SK-N-SH (cell line): ENCODE data around the gene METRNL. TPM values are rescaled to one million over a fixed set of nuclear protein-coding genes. Genes with fewer than 3 reads are reported as not detected.

ENCODE experiments used
- CTCF ChIA-PET: fragments of 300-600, 350-600 bp; formaldehyde crosslinking; extraction: SDS; loops from one replicate; lab custom pipeline; 2021; lab: Yijun Ruan, JAX
- POLR2A ChIA-PET: fragments of 350-600 bp; sonication (Branson Sonifier 250); formaldehyde crosslinking; extraction: SDS; loops from one replicate; lab custom pipeline; 2020; ENCODE audit warnings: antibody characterized with exemption, inconsistent platforms; lab: Yijun Ruan, JAX
- DNase-seq: peaks from one replicate; pipeline ENCODE4 v3.0.0; 2012
- H2AFZ ChIP-seq: fragments of 200-600 bp; sonication (generic); 2 replicates; pipeline ENCODE4 v1.8.1; 2016; ENCODE audit warnings: antibody characterized with exemption, mild to moderate bottlenecking, low read depth
- H3F3A ChIP-seq: fragments of 200-600 bp; sonication (generic); replicated peaks from 2 replicates; pipeline ENCODE3; 2016; ENCODE audit warnings: antibody characterized with exemption, mild to moderate bottlenecking; ENCODE audit not compliant: insufficient read depth
- H3K27ac ChIP-seq, 2 experiments: fragments of 200-500 bp in 1 of 2; fragments of 200-600 bp in 1 of 2; sonication (Bioruptor generic) in 1 of 2; sonication (generic), shearing (Covaris generic) in 1 of 2; 2 replicates each; pipeline versions ENCODE4 v1.5.1 to v1.6.1; 2014 to 2016; ENCODE audit warnings: low read depth in 2 of 2, inconsistent platforms in 1 of 2, low read length in 1 of 2, mild to moderate bottlenecking in 1 of 2, mixed read lengths in 1 of 2
- H3K27me3 ChIP-seq: fragments of 200-600 bp; sonication (generic), shearing (Covaris generic); 2 replicates; pipeline ENCODE4 v1.6.1; 2016; ENCODE audit warnings: mixed run types; ENCODE audit not compliant: insufficient read depth
- H3K36me3 ChIP-seq, 2 experiments: fragments of 200-500 bp in 1 of 2; fragments of 200-600 bp in 1 of 2; sonication (Bioruptor generic) in 1 of 2; sonication (generic) in 1 of 2; replicated peaks in 1 of 2; 2 replicates each; pipeline versions ENCODE3 to v1.5.1; 2014 to 2016; ENCODE audit warnings: low read length in 1 of 2, mild to moderate bottlenecking in 1 of 2; ENCODE audit not compliant: insufficient read depth in 2 of 2, control insufficient read depth in 1 of 2
- H3K4me1 ChIP-seq, 2 experiments: fragments of 200-500 bp in 1 of 2; fragments of 200-600 bp in 1 of 2; sonication (Bioruptor generic) in 1 of 2; sonication (generic), shearing (Covaris generic) in 1 of 2; 2 replicates each; pipeline versions ENCODE4 v1.5.1 to v1.6.1; 2014 to 2016; ENCODE audit warnings: low read depth in 1 of 2, low read length in 1 of 2, mixed run types in 1 of 2; ENCODE audit not compliant: insufficient read depth in 2 of 2, control insufficient read depth in 1 of 2
- H3K4me2 ChIP-seq: fragments of 200-600 bp; sonication (generic), shearing (Covaris generic); 2 replicates; pipeline ENCODE4 v1.6.1; 2017; ENCODE audit warnings: mixed run types
- H3K4me3 ChIP-seq, 2 experiments: fragments of 200-500 bp in 1 of 2; fragments of 200-600 bp in 1 of 2; sonication (Bioruptor generic) in 1 of 2; sonication (generic), shearing (Covaris generic) in 1 of 2; 2 replicates each; pipeline versions ENCODE4 v1.5.1 to v1.8.1; 2014 to 2016; ENCODE audit warnings: low read depth in 2 of 2, inconsistent platforms in 1 of 2, low read length in 1 of 2, mild to moderate bottlenecking in 1 of 2, mixed read lengths in 1 of 2, moderate library complexity in 1 of 2
- H3K79me2 ChIP-seq: fragments of 200-600 bp; sonication (generic); 2 replicates; pipeline ENCODE4 v1.8.1; 2017; ENCODE audit warnings: mild to moderate bottlenecking; ENCODE audit not compliant: insufficient read depth
- H3K9ac ChIP-seq: fragments of 200-600 bp; sonication (generic); 2 replicates; pipeline ENCODE4 v1.6.1; 2017; ENCODE audit warnings: mixed run types
- H3K9me2 ChIP-seq: fragments of 200-600 bp; sonication (generic); 2 replicates; pipeline ENCODE4 v1.6.1; 2017; ENCODE audit warnings: mixed run types
- H3K9me3 ChIP-seq: fragments of 200-600 bp; sonication (generic); 2 replicates; pipeline ENCODE4 v1.6.1; 2017; ENCODE audit warnings: mixed run types, mild to moderate bottlenecking, moderate library complexity
- H4K20me1 ChIP-seq: fragments of 200-600 bp; sonication (generic); 2 replicates; pipeline ENCODE4 v1.6.1; 2017; ENCODE audit warnings: mild to moderate bottlenecking, mixed run types; ENCODE audit not compliant: insufficient read depth
- CHD2 ChIP-seq: fragments of 150-350 bp; IDR thresholded peaks from 2 replicates; pipeline ENCODE4 v1.6.1; 2018; ENCODE audit warnings: low read length; ENCODE audit not compliant: partially characterized antibody
- EP300 ChIP-seq, 2 experiments: IDR thresholded peaks; 2 replicates each; pipeline versions ENCODE4 v1.4.0 to v1.6.1; 2012; ENCODE audit warnings: borderline replicate concordance in 1 of 2, low read depth in 1 of 2, low read length in 1 of 2
- EZH2phosphoT487 ChIP-seq: fragments of 200-600 bp; sonication (generic); IDR thresholded peaks from 2 replicates; pipeline ENCODE4 v1.6.1; 2017; ENCODE audit warnings: low read depth, mixed run types, mild to moderate bottlenecking, antibody characterized with exemption, moderate library complexity, borderline replicate concordance
- FOSL2 ChIP-seq: IDR thresholded peaks from 2 replicates; pipeline ENCODE4 v1.4.0; 2012; ENCODE audit warnings: low read depth, mild to moderate bottlenecking, moderate library complexity, borderline replicate concordance
- FOXJ3 ChIP-seq: sonication (generic); formaldehyde crosslinking; IDR thresholded peaks from 2 replicates; pipeline ENCODE4 v1.5.1; 2020; ENCODE audit warnings: mild to moderate bottlenecking, missing genetic modification reagents
- FOXM1 ChIP-seq: IDR thresholded peaks from 2 replicates; pipeline ENCODE4 v1.4.0; 2012; ENCODE audit warnings: low read depth, mild to moderate bottlenecking
- GABPA ChIP-seq: IDR thresholded peaks from 2 replicates; pipeline ENCODE4 v1.4.0; 2012; ENCODE audit warnings: low read depth, mild to moderate bottlenecking
- GATA2 ChIP-seq: sonication (generic); formaldehyde crosslinking; IDR thresholded peaks from 2 replicates; pipeline ENCODE4 v1.5.0; 2020; ENCODE audit warnings: mild to moderate bottlenecking, missing genetic modification reagents
- NRF1 ChIP-seq: IDR thresholded peaks from 2 replicates; pipeline ENCODE4 v1.6.1; 2012; ENCODE audit warnings: low read depth, mild to moderate bottlenecking, low read length
- RCOR1 ChIP-seq: fragments of 150-350 bp; IDR thresholded peaks from 2 replicates; pipeline ENCODE4 v1.6.1; 2017; ENCODE audit warnings: antibody characterized with exemption, low read length
- SMC3 ChIP-seq: IDR thresholded peaks from 2 replicates; pipeline ENCODE4 v1.6.1; 2012; ENCODE audit warnings: low read depth, low read length, improper control_type of control experiment
- TCF12 ChIP-seq: IDR thresholded peaks from 2 replicates; pipeline ENCODE4 v1.4.0; 2012
- TEAD4 ChIP-seq: IDR thresholded peaks from 2 replicates; pipeline ENCODE4 v1.4.0; 2012; ENCODE audit warnings: mild to moderate bottlenecking, borderline replicate concordance; ENCODE audit not compliant: insufficient read depth
- USF1 ChIP-seq: IDR thresholded peaks from 2 replicates; pipeline ENCODE4 v1.4.0; 2012; ENCODE audit warnings: low read depth, borderline replicate concordance
- YY1 ChIP-seq: IDR thresholded peaks from 2 replicates; pipeline ENCODE4 v1.4.0; 2012; ENCODE audit warnings: low read depth, mild to moderate bottlenecking
- WGBS: methylation state at CpG from one replicate; pipeline ENCODE4 v1.1.6; 2017; ENCODE audit warnings: low lambda C conversion rate; 5-methylcytosine and 5-hydroxymethylcytosine counted together
- polyA plus RNA-seq, 3 experiments: library from polyadenylated mRNA; depleted of rRNA; stranded (reverse); fragments of >200 nt; gene quantifications; 2 replicates each; pipeline ENCODE4 v1.2.3, GENCODE V29; 2012

Gene METRNL
- polyA plus RNA-seq, 1 of the 3 experiments (the other 2 are of a cell fraction), result 75.5 TPM

GRCh38 chr17:83106913-83107655 is 27.7 kb downstream of the METRNL start:
- Histone ChIP-seq H3K9ac (no peak overlapping the region), H4K20me1 (no peaks in the 10 kb centered on the region), H3K4me2 (no peak overlapping the region), H3K4me1 (peaks cover 16 to 37% of the 10 kb centered on the region in 2 experiments), H3K79me2 (no peaks in the 10 kb centered on the region), H3K9me2 (no peaks in the 10 kb centered on the region), H2AFZ (no peak overlapping the region), H3K4me3 (no peak overlapping the region), H3K9me3 (no peaks in the 10 kb centered on the region), H3F3A (peaks cover 20% of the 10 kb centered on the region), H3K36me3 (no peaks in the 10 kb centered on the region), H3K27me3 (no peaks in the 10 kb centered on the region), H3K27ac (no peak overlapping the region)
- no peak for DNase-seq
- TF ChIP-seq YY1 (no peak), FOSL2 (no peak)
- ChIA-PET POLR2A (no interaction called here), CTCF (interaction anchor here (1.5 kb wide), 1 partner anchor 30 kb away, joined by 4 read pairs; no protein-coding TSS in a partner anchor)
- WGBS, result 81% methylated on average over 16 of the region's 17 CpGs

GRCh38 chr17:83107656-83108048 is 28.2 kb downstream of the METRNL start:
- TF ChIP-seq TCF12, result no peak
- no peak for TF ChIP-seq SMC3
- TF ChIP-seq GATA2, result no peak
- no peak for TF ChIP-seq TEAD4
- no peak for TF ChIP-seq USF1
- TF ChIP-seq FOXM1, result no peak
- TF ChIP-seq, all 33 proteins: peak for 0
- peaks cover 20% of the 10 kb centered on the region for H3F3A ChIP-seq
- no peaks in the 10 kb centered on the region for H3K36me3 ChIP-seq
- H3K4me1 ChIP-seq, result peaks cover 16 to 36% of the 10 kb centered on the region in 2 experiments
- no peak overlapping the region for H3K4me3 ChIP-seq
- H3K9me2 ChIP-seq, result no peaks in the 10 kb centered on the region
- H3K9ac ChIP-seq, result no peak overlapping the region
- H3K27ac ChIP-seq, result no peak overlapping the region
- no peaks in the 10 kb centered on the region for H3K9me3 ChIP-seq
- H3K79me2 ChIP-seq, result no peaks in the 10 kb centered on the region
- H3K27me3 ChIP-seq, result no peaks in the 10 kb centered on the region
- H2AFZ ChIP-seq, result no peak overlapping the region
- DNase-seq, result no peak
- H4K20me1 ChIP-seq, result no peaks in the 10 kb centered on the region
- H3K4me2 ChIP-seq, result no peak overlapping the region
- ChIA-PET CTCF (interaction anchor here (1.5 kb wide), 1 partner anchor 31 kb away, joined by 4 read pairs; no protein-coding TSS in a partner anchor), POLR2A (no interaction called here)
- WGBS, result 84% methylated on average over 12 of the region's 14 CpGs

GRCh38 chr17:83108709-83109108 is 29.3 kb downstream of the METRNL start:
- no peak for TF ChIP-seq SMC3
- TF ChIP-seq YY1, result no peak
- TF ChIP-seq NRF1, result no peak
- no peak for TF ChIP-seq CHD2
- TF ChIP-seq EZH2phosphoT487, result no peak
- no peak for TF ChIP-seq EP300 (IDR thresholded peaks at IDR 0.05; ENCODE audit: borderline replicate concordance in 1 of 2, low read depth in 1 of 2, low read length in 1 of 2)
- no peak for TF ChIP-seq TCF12
- no peak for TF ChIP-seq RCOR1
- no peak for TF ChIP-seq GABPA
- TF ChIP-seq GATA2, result no peak
- TF ChIP-seq FOXJ3, result no peak
- Histone ChIP-seq H3K27ac (no peak overlapping the region), H3K27me3 (no peaks in the 10 kb centered on the region), H3K9me3 (no peaks in the 10 kb centered on the region), H3K4me1 (peaks cover 16 to 34% of the 10 kb centered on the region in 2 experiments), H3K4me3 (no peak overlapping the region), H3K36me3 (no peaks in the 10 kb centered on the region), H3K9ac (no peak overlapping the region), H4K20me1 (no peaks in the 10 kb centered on the region), H3F3A (peaks cover 20% of the 10 kb centered on the region), H3K9me2 (no peaks in the 10 kb centered on the region), H2AFZ (no peak overlapping the region), H3K4me2 (no peak overlapping the region), H3K79me2 (no peaks in the 10 kb centered on the region)
- ChIA-PET CTCF (interaction anchor here (0.8 to 1.0 kb wide), 2 partner anchors 58 to 146 kb away, joined by 3 to 5 read pairs; no protein-coding TSS in a partner anchor), POLR2A (no interaction called here)
- DNase-seq, result no peak
- 93% methylated on average over 25 of the region's 25 CpGs for WGBS
